NCI-H526 (cell line): ENCODE results near the gene MBD6.
"Not testable (repeated sequence)": the region's sequence is repeated elsewhere in the genome, so short reads cannot be mapped to it uniquely, and the experiment has no call there.

Experiments used
- DNase-seq, 2 experiments: peaks; one replicate each; lab custom pipeline; 2025; lab: John Stamatoyannopoulos, UW

Gene MBD6

GRCh38 chr12:57515408-57515933 lies 7.2 kb upstream of the MBD6 start:
- no peak for DNase-seq

GRCh38 chr12:57515934-57516541 lies 6.6 kb upstream of the MBD6 start:
- DNase-seq = no peak

DNA sequence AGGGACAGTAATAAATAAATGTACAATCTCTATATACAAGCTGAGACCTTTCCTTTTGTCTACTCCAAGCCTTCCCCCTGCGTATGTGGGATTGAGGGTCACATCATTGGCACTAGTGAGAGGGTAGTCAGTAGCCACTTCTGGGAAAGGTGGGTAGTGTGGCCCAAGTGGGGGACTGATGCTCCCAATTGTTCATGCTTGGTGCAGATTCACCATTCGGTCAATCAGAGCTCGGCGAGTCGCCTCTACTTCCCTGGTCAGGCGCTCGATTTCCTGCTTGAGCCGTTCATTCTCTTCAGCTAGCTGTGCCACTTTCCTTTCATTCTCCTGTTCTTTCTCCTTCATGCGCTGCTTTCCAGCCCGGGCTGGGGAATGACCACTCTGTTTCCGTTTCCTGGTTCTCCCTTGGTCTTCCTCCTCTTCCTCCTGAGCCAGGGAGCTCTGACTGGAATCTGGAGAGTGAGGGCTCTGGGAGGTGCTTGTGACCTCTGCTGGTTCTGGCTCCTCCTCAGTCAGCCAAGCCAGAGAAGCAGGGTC lies 5.9 kb upstream of the MBD6 start:
- DNase-seq = no peak

DNA sequence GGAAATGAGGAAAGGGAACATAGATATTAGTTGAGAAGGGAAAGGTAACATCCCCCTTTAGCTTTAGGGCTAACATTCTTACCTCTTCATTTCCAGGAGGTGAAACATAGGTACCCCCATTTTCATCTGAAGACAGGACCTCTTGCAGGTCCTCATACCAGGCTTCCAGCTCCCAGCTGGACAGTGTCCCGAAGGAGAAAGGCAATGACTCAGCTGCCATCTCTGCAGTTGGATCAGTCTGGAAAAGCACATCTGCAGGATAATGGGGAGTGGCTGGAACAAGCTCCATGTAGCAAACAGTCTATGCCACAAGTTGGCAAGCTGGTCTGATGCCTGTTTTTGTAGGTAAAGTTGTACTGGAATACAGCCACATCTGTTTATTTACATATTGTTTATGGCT lies 5.4 kb upstream of the MBD6 start:
- no peak for DNase-seq

DNA sequence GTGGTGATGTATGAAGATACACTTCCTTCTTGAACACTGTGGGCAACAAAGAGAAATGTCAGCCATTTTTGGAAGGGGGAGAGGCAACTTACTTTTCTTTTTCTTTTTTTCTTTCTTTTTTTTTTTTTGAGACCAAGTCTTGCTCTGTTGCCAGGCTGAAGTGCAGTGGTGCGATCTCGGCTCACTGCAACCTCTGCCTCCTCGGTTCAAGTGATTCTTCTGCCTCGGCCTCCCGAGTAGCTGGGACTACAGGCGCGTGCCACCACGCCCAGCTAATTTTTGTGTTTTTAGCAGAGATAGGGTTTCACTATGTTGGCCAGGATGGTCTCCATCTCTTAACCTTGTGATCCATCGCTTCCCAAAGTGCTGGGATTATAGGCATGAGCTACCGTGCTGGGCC lies 4.9 kb upstream of the MBD6 start:
- not testable (repeated sequence) for DNase-seq

GRCh38 chr12:57518176-57518919 lies 4.3 kb upstream of the MBD6 start:
- no peak for DNase-seq

GRCh38 chr12:57518920-57519795 lies 3.5 kb upstream of the MBD6 start:
- no peak for DNase-seq

GRCh38 chr12:57519796-57520052 lies 2.9 kb upstream of the MBD6 start:
- DNase-seq = peak in 1 of 2 experiments; percentile 46

DNA sequence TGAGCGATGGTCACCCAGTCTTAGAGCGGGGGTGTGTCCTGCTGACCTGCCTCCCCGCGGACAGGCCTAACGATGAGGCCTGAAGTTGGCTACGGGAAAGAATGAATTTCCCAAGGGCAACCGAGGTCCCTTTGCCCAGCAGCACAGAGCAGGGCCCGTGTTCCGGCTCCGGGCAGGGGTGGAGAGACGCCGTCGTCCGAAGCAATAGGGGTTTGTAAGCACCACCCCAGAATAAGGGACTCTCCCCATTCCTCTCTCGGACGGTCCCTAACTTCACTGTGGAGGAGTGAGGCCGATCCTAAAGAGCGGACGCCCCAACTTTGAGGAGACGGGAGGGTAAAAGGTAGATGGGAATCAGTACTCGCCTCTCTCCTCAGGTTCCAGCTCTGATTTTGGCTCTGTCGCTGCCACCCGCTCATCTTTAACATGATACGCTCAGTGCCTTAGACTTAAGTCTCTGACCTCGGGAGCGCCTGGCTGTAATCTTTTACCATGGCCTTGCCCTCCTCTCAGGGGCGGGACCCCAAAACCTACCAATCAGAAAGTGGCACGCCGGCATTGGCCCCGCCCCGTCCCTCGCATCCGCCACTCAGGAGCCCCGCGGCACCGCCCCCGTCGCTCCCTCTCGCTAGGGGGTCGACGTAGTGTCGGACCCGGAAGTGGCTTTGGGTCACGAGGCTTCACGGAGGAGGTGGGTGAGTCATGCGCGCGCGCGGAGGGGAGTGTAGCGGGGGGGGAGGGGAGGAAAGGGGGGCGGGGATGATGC lies 2.4 kb upstream of the MBD6 start, which contains the start of gene DDIT3:
TSS of gene DDIT3 (minus strand) at position 462 of the 766 bp plus-strand sequence. CDS start 3,108 bp downstream, outside the sequence.
- DNase-seq = peak; percentile 97 to 99

DNA sequence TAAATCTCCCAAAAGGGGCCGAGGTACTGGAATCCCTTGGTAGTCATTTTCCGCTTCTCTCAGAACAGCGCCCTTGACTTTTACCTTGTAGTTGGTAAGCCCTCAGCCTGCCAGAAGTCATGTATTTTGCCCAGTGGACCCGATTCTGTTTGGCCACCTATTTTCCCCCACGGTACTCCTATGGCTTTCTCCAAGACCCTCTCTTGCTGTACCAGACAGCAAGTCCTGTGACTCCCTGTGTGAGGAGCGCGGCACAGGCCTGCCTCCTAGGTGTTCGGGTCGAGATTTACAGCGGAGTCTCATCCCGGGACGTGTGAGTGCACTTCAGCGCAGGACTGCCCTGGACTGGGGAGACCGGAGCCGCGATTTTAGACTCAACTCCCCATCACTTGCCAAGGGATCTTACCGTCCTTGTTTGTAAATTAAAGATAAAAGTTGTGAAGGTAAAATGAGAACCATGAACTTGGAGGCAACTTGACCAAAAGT lies 1.1 kb upstream of the MBD6 start:
- DNase-seq = peak; percentile 61 to 64

GRCh38 chr12:57522887-57523705 lies 472 bp downstream of the MBD6 start:
- peak; percentile 17 to 74 for DNase-seq

DNA sequence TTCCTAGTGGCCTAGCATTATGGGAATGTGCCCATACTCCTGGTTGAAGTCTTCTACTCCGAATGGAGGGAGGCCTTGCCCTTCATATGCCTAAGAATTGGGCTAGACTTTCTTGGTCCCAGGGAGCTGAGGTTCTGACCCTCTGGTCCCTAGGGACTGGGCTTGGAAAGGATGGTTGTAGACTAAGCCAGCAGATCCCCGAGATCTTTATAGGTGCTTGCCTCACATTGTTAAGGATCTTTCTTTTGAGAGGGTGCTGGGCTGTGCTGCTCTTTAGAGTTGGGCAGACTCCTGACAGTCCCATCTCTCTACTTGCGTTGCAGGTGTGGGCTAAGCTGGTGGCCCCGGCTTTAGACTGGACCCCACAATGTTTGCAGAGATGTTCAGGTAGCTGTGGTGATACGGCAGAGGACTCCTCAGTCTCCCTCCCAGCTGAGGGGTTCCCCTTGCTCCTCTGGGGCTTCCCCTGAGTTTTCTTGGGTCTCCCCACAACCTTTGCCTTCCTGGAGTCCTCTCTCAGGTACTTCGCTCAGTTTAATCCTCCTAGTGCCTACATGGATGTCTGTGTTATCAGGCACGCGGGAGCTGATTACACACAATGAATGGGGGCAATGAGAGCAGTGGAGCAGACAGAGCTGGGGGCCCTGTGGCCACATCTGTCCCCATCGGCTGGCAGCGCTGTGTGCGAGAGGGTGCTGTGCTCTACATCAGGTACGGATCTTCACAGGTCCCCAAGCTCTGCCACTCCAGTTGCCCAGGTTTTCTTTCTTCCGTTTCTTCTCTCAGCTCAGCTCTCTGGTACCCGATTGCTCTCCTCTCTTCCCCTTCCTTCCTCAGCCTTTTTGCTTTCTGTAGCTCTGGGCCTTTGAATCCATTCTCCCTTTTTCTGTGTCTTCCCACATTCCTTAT lies 1.3 kb downstream of the MBD6 start:
- DNase-seq = peak in 1 of 2 experiments; percentile 41

DNA sequence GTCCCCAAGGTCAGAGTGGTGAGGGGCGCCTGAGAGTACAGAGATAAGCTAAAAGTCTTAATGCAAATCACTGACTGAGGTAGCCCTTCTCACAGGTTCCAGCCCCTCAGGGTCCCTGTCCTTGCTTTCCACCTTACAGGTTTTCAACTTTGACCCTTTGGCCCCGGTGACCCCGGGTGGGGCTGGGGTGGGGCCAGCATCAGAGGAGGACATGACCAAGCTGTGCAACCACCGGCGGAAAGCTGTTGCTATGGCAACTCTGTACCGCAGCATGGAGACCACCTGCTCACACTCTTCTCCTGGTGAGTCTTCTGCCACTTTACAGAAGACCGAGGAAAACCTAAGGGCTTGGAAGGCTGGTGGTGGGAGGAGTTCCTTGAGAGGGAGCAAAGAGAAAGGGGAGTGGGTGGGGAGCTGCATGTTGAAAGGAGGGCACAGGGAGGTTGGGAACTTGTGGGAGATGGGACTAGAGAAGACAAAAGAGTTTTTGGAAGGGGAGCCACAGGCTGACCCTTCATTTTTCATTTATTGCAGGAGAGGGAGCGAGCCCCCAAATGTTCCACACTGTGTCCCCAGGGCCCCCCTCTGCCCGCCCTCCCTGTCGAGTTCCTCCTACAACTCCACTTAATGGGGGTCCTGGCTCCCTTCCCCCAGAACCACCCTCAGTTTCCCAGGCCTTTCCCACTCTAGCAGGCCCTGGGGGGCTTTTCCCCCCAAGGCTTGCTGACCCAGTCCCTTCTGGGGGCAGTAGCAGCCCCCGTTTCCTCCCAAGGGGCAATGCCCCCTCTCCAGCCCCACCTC lies 2.4 kb downstream of the MBD6 start:
- DNase-seq = no peak

GRCh38 chr12:57525615-57526383 lies 3.2 kb downstream of the MBD6 start:
- no peak for DNase-seq

DNA sequence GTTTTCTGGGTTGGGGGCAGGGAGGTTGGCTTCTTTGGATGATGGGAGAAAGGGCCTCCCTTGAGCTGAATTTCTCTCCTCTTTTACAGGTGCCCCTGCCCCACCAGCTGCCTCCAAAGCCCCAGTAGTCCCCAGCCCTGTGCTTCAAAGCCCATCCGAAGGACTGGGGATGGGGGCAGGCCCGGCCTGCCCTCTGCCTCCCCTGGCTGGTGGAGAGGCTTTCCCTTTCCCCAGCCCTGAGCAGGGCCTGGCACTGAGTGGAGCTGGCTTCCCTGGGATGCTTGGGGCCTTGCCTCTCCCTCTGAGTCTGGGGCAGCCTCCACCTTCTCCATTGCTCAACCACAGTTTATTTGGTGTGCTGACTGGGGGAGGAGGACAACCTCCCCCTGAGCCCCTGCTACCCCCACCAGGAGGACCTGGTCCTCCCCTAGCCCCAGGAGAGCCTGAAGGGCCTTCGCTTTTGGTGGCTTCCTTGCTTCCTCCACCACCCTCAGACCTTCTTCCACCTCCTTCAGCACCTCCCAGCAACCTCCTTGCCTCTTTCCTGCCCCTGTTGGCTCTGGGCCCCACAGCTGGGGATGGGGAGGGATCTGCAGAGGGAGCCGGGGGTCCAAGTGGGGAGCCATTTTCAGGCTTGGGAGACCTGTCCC lies 4.0 kb downstream of the MBD6 start:
- DNase-seq = no peak

DNA sequence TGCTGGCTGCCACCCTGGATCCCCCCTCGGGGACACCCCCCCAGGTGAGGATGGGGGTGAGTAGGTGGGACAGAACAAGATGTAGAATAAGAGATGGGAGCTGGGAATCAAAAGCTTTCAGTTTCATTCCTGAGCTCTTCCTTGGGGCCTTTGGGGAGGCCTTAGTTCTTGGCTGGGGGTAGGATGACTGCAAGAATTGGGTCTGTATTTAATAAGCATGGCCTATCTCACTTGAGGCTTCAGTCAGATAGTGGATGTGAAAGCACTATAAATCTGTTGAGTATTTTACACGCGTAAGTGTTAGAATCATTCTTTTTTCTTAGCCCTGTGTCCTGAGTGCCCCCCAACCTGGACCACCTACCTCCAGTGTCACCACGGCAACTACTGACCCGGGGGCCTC lies 4.6 kb downstream of the MBD6 start:
- no peak for DNase-seq

DNA sequence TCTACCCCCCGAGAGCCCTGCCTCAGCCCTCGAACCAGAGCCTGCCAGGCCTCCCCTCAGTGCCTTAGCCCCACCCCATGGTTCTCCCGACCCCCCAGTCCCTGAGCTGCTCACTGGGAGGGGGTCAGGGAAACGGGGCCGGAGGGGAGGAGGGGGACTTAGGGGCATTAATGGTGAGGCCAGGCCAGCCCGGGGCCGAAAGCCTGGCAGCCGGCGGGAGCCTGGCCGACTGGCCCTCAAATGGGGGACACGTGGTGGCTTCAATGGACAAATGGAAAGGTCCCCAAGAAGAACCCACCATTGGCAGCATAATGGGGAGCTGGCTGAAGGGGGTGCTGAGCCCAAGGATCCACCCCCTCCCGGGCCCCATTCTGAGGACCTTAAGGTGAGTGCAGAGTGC lies 5.6 kb downstream of the MBD6 start:
- DNase-seq = no peak
